PC-9 (cell line): Measurements from ENCODE around the gene SRRM5.

Experiments
- CTCF ChIP-seq: fragments of 200-600 bp; sonication (generic); conservative IDR thresholded peaks from 2 replicates; pipeline ENCODE4 v1.6.1; 2017; ENCODE audit warnings: mixed run types, antibody characterized with exemption, mild to moderate bottlenecking, moderate library complexity
- EZH2 ChIP-seq: fragments of 200-600 bp; sonication (generic); IDR thresholded peaks from 2 replicates; pipeline ENCODE4 v1.8.0; 2017; ENCODE audit warnings: antibody characterized with exemption, low read depth

GRCh38 chr19:43656436-43656835, 44.5 kb downstream of the SRRM5 start:
- TF ChIP-seq CTCF (no peak), EZH2 (no peak)
